Lower leg skin (tissue), 3 donors: ENCODE data around the gene HIGD2A.

Experiments used
- CTCF ChIP-seq, 3 donors: fragments of 450-650 bp; IDR thresholded peaks; one replicate each; pipeline ENCODE4 v1.5.1; 2016; ENCODE audit warnings: antibody characterized with exemption in 3 of 3, mild to moderate bottlenecking in 3 of 3, moderate library complexity in 2 of 3
- POLR2A ChIP-seq, 2 donors: fragments of 450-650 bp; IDR thresholded peaks; one replicate each; pipeline ENCODE4 v1.6.1; 2016 to 2017; ENCODE audit warnings: antibody characterized with exemption in 2 of 2, mild to moderate bottlenecking in 1 of 2, moderate library complexity in 1 of 2

DNA sequence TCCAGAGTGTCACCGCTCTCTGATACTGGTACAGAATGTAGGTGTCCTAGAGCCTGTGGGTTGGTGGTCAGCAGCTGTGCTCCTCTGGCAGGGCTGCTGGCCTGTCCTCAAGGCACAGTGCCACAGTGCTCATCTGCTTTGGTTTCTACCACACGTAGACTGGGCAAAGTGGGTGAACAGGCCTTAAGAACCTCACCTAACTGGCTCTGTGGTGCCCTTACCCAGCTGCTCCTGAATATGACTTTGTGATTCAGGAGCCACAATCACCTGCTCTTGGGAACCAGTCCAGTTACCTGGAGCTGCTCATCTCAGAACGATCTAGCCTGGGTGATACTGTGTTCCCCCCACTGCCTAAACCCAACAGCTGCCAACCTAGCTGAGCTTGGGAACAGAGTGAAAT, 6.6 kb upstream of the HIGD2A start:
- TF ChIP-seq CTCF (IDR thresholded peaks at IDR 0.05) (no peak), POLR2A (IDR thresholded peaks at IDR 0.05) (no peak)
